Loucy (cell line): Measurements from ENCODE around the gene PRMT3.

Experiments used
- CTCF ChIP-seq: fragments of 200-600 bp; sonication (generic); conservative IDR thresholded peaks from 2 replicates; pipeline ENCODE4 v1.5.1; 2014; ENCODE audit warnings: mild to moderate bottlenecking, antibody characterized with exemption, low read length
- EZH2phosphoT487 ChIP-seq: fragments of 200-600 bp; IDR thresholded peaks from 2 replicates; pipeline ENCODE4 v1.6.1; 2018; ENCODE audit warnings: antibody characterized with exemption, mild to moderate bottlenecking, moderate library complexity, borderline replicate concordance

GRCh38 chr11:20544603-20545237, 157.2 kb downstream of the PRMT3 start:
- TF ChIP-seq CTCF = no peak
- TF ChIP-seq EZH2phosphoT487 = no peak
